OCI-LY1 (cell line): ENCODE results near the gene CHIT1.

Experiments used
- EZH2 ChIP-seq: fragments of 200-600 bp; sonication (generic), shearing (Covaris generic); IDR thresholded peaks from 2 replicates; pipeline ENCODE4 v1.8.0; 2017; ENCODE audit warnings: borderline replicate concordance, mixed run types, mild to moderate bottlenecking, antibody characterized with exemption, low read length, moderate library complexity, mixed read lengths
- TF ChIP-seq, protein P1 (sequence below): fragments of 200-600 bp; sonication (generic), shearing (Covaris generic); IDR thresholded peaks from 2 replicates; pipeline ENCODE4 v1.5.1; 2017; ENCODE audit warnings: mild to moderate bottlenecking, antibody characterized with exemption, low read length, moderate library complexity, mixed read lengths

DNA sequence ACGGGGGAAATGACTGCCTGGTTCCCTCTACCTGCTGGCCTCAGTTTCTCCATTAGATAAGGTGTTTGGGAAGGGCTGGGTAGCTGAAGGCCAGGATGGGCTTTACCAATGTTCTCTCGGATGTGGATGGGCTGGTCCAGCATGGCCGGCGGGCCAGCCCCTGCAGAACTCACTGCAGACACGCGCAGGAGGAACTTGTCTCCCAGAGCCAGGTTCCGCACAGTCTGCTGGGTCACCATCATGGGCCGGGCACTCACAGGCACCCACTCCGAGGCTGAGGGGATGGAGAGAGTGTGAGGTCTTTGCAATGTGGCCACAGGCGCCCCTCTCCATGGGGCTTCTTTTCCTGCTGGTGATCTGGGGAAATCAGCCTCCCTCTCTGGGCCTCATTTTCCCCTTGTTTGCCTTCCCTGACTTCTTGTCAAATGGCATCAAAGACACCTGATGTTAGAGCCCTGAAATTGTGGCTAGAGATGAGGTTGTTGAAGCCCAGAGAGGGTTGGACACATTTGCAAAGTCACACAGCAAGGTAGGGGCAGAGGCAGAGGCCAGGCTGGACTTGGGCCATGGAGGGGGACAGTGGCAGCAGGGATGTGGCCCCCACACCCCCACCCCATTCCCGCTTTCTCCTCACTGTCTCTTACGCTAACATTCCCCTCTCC lies 55.0 kb downstream of the CHIT1 start:
- TF ChIP-seq EZH2: no peak
- TF ChIP-seq, protein P1, sequence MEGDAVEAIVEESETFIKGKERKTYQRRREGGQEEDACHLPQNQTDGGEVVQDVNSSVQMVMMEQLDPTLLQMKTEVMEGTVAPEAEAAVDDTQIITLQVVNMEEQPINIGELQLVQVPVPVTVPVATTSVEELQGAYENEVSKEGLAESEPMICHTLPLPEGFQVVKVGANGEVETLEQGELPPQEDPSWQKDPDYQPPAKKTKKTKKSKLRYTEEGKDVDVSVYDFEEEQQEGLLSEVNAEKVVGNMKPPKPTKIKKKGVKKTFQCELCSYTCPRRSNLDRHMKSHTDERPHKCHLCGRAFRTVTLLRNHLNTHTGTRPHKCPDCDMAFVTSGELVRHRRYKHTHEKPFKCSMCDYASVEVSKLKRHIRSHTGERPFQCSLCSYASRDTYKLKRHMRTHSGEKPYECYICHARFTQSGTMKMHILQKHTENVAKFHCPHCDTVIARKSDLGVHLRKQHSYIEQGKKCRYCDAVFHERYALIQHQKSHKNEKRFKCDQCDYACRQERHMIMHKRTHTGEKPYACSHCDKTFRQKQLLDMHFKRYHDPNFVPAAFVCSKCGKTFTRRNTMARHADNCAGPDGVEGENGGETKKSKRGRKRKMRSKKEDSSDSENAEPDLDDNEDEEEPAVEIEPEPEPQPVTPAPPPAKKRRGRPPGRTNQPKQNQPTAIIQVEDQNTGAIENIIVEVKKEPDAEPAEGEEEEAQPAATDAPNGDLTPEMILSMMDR: no peak
